GM19468 (cell line): ENCODE data around the gene ENSA.
"Not testable (repeated sequence)": the region's sequence is repeated elsewhere in the genome, so short reads cannot be mapped to it uniquely, and the experiment has no call there.

Experiments
- ATAC-seq: cut with Tn5 transposase; IDR thresholded peaks from one replicate; pipeline ENCODE4 v1.9.1; 2021; ENCODE audit warnings: mild to moderate bottlenecking, moderate library complexity, moderate number of reproducible peaks; ENCODE audit not compliant: unreplicated experiment; ENCODE audit errors: extremely low read depth

Gene ENSA

GRCh38 chr1:150629115-150629928 is at the start of gene ENSA:
ENSA (minus strand) TSS chr1:150629612; CDS start chr1:150629470, 142 bp downstream.
- ATAC-seq = peak; percentile 86

- ATAC-seq = no peak
Observed at GRCh38 chr1:150678988-150679387, 49.6 kb upstream of the ENSA start.

- no peak for ATAC-seq
Observed at GRCh38 chr1:150674881-150675280, 45.5 kb upstream of the ENSA start.

- ATAC-seq = no peak
Observed at GRCh38 chr1:150663321-150663720, 33.9 kb upstream of the ENSA start.

GRCh38 chr1:150662811-150663210 is 33.4 kb upstream of the ENSA start:
- ATAC-seq = no peak

- no peak for ATAC-seq
Observed at GRCh38 chr1:150661156-150661555, 31.7 kb upstream of the ENSA start.

GRCh38 chr1:150660584-150660983 is 31.2 kb upstream of the ENSA start:
- no peak for ATAC-seq

GRCh38 chr1:150657064-150657463 is 27.7 kb upstream of the ENSA start:
- not testable (repeated sequence) for ATAC-seq

GRCh38 chr1:150654635-150655034 is 25.2 kb upstream of the ENSA start:
- ATAC-seq = not testable (repeated sequence)

GRCh38 chr1:150650193-150650592 is 20.8 kb upstream of the ENSA start:
- ATAC-seq = no peak

GRCh38 chr1:150649441-150650075 is 20.1 kb upstream of the ENSA start:
- no peak for ATAC-seq

GRCh38 chr1:150642296-150642695 is 12.9 kb upstream of the ENSA start:
- ATAC-seq = no peak

- ATAC-seq = not testable (repeated sequence)
Observed at GRCh38 chr1:150641126-150641815, 11.9 kb upstream of the ENSA start.

GRCh38 chr1:150638430-150638829 is 9.0 kb upstream of the ENSA start:
- ATAC-seq = not testable (repeated sequence)

GRCh38 chr1:150634839-150635622 is 5.6 kb upstream of the ENSA start:
- not testable (repeated sequence) for ATAC-seq

GRCh38 chr1:150628766-150629114 is 672 bp downstream of the ENSA start:
- no peak for ATAC-seq

- ATAC-seq = no peak
Observed at GRCh38 chr1:150627826-150628410, 1.5 kb downstream of the ENSA start.

GRCh38 chr1:150626150-150626549 is 3.3 kb downstream of the ENSA start:
- ATAC-seq = no peak

GRCh38 chr1:150624546-150624945 is 4.9 kb downstream of the ENSA start:
- ATAC-seq = not testable (repeated sequence)

- ATAC-seq = not testable (repeated sequence)
Observed at GRCh38 chr1:150624134-150624533, 5.3 kb downstream of the ENSA start.
